ENCODE measurements around the gene EXT2. TPM values are rescaled to one million over a fixed set of nuclear protein-coding genes. Genes with fewer than 3 reads are reported as not detected.

EXT2 gene
- polyA plus RNA-seq, 1 donor from 2014 or later = 77.5 TPM

GRCh38 chr11:44057340-44057739 is 38.1 kb upstream of the EXT2 start:
- Histone ChIP-seq H3K9me3 (ENCODE audit: low read length) (no peaks in the 10 kb centered on the region), H4K20me1 (ENCODE audit: insufficient read depth) (no peaks in the 10 kb centered on the region), H3K79me2 (replicated peaks; ENCODE audit: insufficient read depth, low read length) (no peaks in the 10 kb centered on the region), H3K4me3 (ENCODE audit: low read length) (no peak overlapping the region), H2AFZ (ENCODE audit: low read depth, low read length) (no peak overlapping the region), H3K36me3 (ENCODE audit: insufficient read depth, low read length) (no peaks in the 10 kb centered on the region), H3K4me2 (ENCODE audit: low read length) (no peak overlapping the region), H3K27ac (ENCODE audit: low read length) (no peak overlapping the region), H3K9me2 (ENCODE audit: insufficient read depth, low read length) (no peaks in the 10 kb centered on the region), H3F3A (ENCODE audit: insufficient read depth, low read length, poor library complexity, severe bottlenecking) (no peaks in the 10 kb centered on the region), H3K9ac (ENCODE audit: low read length) (no peak overlapping the region), H3K27me3 (ENCODE audit: insufficient read depth, low read depth, low read length) (no peaks in the 10 kb centered on the region)
- TF ChIP-seq MXI1 (conservative IDR thresholded peaks at IDR 0.05; ENCODE audit: poor library complexity, severe bottlenecking) = no peak
- TF ChIP-seq SMC3 (conservative IDR thresholded peaks at IDR 0.05; ENCODE audit: poor library complexity) = no peak
- TF ChIP-seq TAF1 (IDR thresholded peaks at IDR 0.05; ENCODE audit: low read depth) = no peak
- TF ChIP-seq EZH2 (IDR thresholded peaks at IDR 0.05; ENCODE audit: borderline replicate concordance, insufficient read depth, low read length, poor library complexity, severe bottlenecking) = no peak
- TF ChIP-seq RAD21 (conservative IDR thresholded peaks at IDR 0.05) = no peak
- no peak for TF ChIP-seq POLR2AphosphoS5 (IDR thresholded peaks at IDR 0.05)
- TF ChIP-seq, protein P1, sequence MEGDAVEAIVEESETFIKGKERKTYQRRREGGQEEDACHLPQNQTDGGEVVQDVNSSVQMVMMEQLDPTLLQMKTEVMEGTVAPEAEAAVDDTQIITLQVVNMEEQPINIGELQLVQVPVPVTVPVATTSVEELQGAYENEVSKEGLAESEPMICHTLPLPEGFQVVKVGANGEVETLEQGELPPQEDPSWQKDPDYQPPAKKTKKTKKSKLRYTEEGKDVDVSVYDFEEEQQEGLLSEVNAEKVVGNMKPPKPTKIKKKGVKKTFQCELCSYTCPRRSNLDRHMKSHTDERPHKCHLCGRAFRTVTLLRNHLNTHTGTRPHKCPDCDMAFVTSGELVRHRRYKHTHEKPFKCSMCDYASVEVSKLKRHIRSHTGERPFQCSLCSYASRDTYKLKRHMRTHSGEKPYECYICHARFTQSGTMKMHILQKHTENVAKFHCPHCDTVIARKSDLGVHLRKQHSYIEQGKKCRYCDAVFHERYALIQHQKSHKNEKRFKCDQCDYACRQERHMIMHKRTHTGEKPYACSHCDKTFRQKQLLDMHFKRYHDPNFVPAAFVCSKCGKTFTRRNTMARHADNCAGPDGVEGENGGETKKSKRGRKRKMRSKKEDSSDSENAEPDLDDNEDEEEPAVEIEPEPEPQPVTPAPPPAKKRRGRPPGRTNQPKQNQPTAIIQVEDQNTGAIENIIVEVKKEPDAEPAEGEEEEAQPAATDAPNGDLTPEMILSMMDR (IDR thresholded peaks at IDR 0.05; ENCODE audit: poor library complexity, severe bottlenecking) = no peak
- no peak for TF ChIP-seq EP300 (conservative IDR thresholded peaks at IDR 0.05; ENCODE audit: poor library complexity, severe bottlenecking)
- no peak for TF ChIP-seq REST (IDR thresholded peaks at IDR 0.05; ENCODE audit: borderline replicate concordance)

DNA sequence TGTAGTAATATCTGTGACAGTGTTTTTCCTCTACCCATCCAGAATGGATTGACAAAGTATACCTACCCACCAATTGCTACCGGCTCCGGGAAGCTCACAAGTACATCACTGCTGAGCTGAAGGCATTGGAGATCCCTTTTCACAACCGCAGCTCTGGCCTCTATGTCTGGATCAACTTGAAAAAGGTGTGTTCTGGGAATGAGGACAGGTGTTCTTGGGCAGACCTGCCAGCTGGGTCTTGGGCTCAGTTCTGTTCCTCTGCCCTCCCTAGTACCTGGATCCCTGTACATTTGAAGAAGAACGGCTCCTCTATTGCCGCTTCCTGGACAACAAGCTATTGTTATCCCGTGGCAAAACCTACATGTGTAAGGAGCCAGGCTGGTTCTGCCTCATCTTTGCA is 37.2 kb upstream of the EXT2 start:
- Histone ChIP-seq H3K9ac (ENCODE audit: low read length) (no peak overlapping the region), H4K20me1 (ENCODE audit: insufficient read depth) (no peaks in the 10 kb centered on the region), H3K27ac (ENCODE audit: low read length) (no peak overlapping the region), H3K36me3 (ENCODE audit: insufficient read depth, low read length) (no peaks in the 10 kb centered on the region), H3K9me3 (ENCODE audit: low read length) (no peaks in the 10 kb centered on the region), H2AFZ (ENCODE audit: low read depth, low read length) (no peak overlapping the region), H3K79me2 (replicated peaks; ENCODE audit: insufficient read depth, low read length) (no peaks in the 10 kb centered on the region), H3K4me3 (ENCODE audit: low read length) (no peak overlapping the region), H3F3A (ENCODE audit: insufficient read depth, low read length, poor library complexity, severe bottlenecking) (no peaks in the 10 kb centered on the region), H3K4me2 (ENCODE audit: low read length) (no peak overlapping the region), H3K9me2 (ENCODE audit: insufficient read depth, low read length) (no peaks in the 10 kb centered on the region), H3K27me3 (ENCODE audit: insufficient read depth, low read depth, low read length) (no peaks in the 10 kb centered on the region)
- no peak for TF ChIP-seq POLR2AphosphoS5 (IDR thresholded peaks at IDR 0.05)
- no peak for TF ChIP-seq EP300 (conservative IDR thresholded peaks at IDR 0.05; ENCODE audit: poor library complexity, severe bottlenecking)
- TF ChIP-seq EZH2 (IDR thresholded peaks at IDR 0.05; ENCODE audit: borderline replicate concordance, insufficient read depth, low read length, poor library complexity, severe bottlenecking) = no peak
- TF ChIP-seq RAD21 (conservative IDR thresholded peaks at IDR 0.05) = no peak
- TF ChIP-seq, protein P1 (IDR thresholded peaks at IDR 0.05; ENCODE audit: poor library complexity, severe bottlenecking) = no peak
- no peak for TF ChIP-seq SMC3 (conservative IDR thresholded peaks at IDR 0.05; ENCODE audit: poor library complexity)
- no peak for TF ChIP-seq TAF1 (IDR thresholded peaks at IDR 0.05; ENCODE audit: low read depth)
- TF ChIP-seq MXI1 (conservative IDR thresholded peaks at IDR 0.05; ENCODE audit: poor library complexity, severe bottlenecking) = no peak
- no peak for TF ChIP-seq REST (IDR thresholded peaks at IDR 0.05; ENCODE audit: borderline replicate concordance)

Measured in neural cell (in vitro differentiated cells).